Measurements from ENCODE around the gene CABP1.

Gene CABP1

DNA sequence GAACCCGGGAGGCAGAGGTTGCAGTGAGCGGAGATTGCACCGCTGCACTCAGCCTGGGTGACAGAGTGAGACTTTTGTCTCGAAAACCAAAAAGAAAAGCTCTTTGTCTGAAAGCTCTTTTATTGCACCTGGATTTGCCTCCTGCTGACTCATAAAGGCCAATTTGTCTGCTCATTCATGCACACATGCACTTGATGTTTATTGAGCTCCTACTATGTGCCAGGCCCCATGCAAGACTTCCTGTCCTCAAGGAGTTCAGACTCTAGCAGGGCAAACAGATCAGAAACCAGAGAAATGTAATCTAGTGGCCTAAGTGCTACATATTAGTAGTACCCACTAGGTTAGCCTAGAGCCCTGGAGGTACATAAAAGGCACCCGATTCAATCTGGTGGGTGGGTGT lies 30.2 kb downstream of the CABP1 start:
- no peaks in the 10 kb centered on the region for H3K36me3 ChIP-seq (ENCODE audit: control insufficient read depth in 1 of 2, insufficient read depth in 2 of 2, low read length in 2 of 2)

DNA sequence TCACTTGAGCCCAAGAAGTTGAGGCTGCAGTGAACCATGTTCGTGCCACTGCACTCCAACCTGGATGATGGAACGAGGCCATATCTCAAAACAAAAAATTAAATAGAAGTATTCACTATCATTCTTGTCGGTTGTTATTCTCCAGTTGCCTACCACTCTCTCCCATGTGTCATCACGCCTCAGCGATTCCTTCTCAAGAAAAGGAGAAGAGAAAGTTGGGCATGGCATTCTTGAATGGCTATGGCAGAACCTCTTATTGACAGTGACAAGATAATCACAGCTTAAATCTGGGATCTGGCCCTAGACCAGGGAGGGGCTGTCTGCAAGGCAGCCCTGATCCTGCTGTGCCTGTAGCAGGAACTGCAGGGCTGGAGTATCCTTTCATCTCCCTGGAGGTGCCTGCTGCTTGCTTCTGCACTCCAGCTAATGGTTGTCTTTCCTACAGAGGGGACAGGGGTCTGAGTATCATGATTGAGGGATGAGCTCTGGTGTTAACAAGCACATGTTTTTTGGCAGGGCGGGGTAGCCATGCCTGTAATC lies 33.7 kb downstream of the CABP1 start:
- Histone ChIP-seq H3K4me1 (ENCODE audit: control insufficient read depth in 1 of 2, insufficient read depth in 2 of 2, low read length in 2 of 2) (no peaks in the 10 kb centered on the region), H3K4me3 (ENCODE audit: low read depth in 1 of 2, low read length in 2 of 2) (no peak overlapping the region), H3K27ac (ENCODE audit: low read length) (no peak overlapping the region), H3K27me3 (ENCODE audit: low read depth, low read length) (no peaks in the 10 kb centered on the region), H3K9me3 (ENCODE audit: control insufficient read depth in 1 of 2, low read length in 2 of 2) (no peaks in the 10 kb centered on the region), H3K36me3 (ENCODE audit: control insufficient read depth in 1 of 2, insufficient read depth in 2 of 2, low read length in 2 of 2) (no peaks in the 10 kb centered on the region)

More for the DNA sequence above, 30.2 kb downstream of the CABP1 start:
- H3K27me3 ChIP-seq (ENCODE audit: low read depth, low read length), result no peaks in the 10 kb centered on the region
- H3K4me1 ChIP-seq (ENCODE audit: control insufficient read depth in 1 of 2, insufficient read depth in 2 of 2, low read length in 2 of 2), result no peaks in the 10 kb centered on the region
- no peak overlapping the region for H3K4me3 ChIP-seq (ENCODE audit: low read depth in 1 of 2, low read length in 2 of 2)
- no peaks in the 10 kb centered on the region for H3K9me3 ChIP-seq (ENCODE audit: control insufficient read depth in 1 of 2, low read length in 2 of 2)
- no peak overlapping the region for H3K27ac ChIP-seq (ENCODE audit: low read length)

DNA sequence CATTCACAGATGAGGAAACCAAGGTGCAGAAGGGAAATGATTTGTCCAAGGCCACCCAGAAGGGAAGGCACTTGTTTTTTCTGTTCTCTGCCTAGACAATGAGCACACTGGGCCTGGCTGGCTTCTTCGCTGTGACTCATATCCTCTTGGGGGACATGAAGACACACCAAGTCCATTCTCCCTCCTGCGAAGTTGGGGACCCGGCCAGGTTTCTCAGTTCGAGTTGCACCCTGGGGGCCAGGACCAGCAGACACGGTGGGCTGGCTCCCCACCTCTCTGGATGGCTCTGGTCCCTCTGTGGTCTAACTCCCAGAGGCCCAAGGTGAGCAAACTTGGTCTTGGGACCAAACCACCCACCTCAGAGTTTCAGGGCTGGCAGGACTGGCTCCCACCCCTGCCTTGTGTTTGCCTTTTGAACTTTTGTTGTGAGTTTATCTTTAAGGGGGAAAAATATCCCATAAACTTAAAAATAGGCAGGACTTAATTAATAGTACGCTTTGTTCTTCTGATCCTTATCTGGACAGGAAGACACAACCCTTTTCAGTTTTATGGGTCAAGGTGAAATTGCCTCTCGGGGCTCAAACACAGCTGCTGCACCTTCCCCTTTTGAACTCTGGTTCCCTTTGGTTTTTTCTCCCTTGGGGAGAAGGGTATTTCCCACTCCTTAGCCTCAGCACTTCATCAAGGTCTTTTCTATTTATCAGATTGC lies 37.5 kb downstream of the CABP1 start:
- H3K4me1 ChIP-seq (ENCODE audit: control insufficient read depth in 1 of 2, insufficient read depth in 2 of 2, low read length in 2 of 2), result no peaks in the 10 kb centered on the region
- H3K36me3 ChIP-seq (ENCODE audit: control insufficient read depth in 1 of 2, insufficient read depth in 2 of 2, low read length in 2 of 2), result no peaks in the 10 kb centered on the region
- no peak overlapping the region for H3K27ac ChIP-seq (ENCODE audit: low read length)
- no peak overlapping the region for H3K4me3 ChIP-seq (ENCODE audit: low read depth in 1 of 2, low read length in 2 of 2)
- no peaks in the 10 kb centered on the region for H3K9me3 ChIP-seq (ENCODE audit: control insufficient read depth in 1 of 2, low read length in 2 of 2)
- H3K27me3 ChIP-seq (ENCODE audit: low read depth, low read length), result no peaks in the 10 kb centered on the region

DNA sequence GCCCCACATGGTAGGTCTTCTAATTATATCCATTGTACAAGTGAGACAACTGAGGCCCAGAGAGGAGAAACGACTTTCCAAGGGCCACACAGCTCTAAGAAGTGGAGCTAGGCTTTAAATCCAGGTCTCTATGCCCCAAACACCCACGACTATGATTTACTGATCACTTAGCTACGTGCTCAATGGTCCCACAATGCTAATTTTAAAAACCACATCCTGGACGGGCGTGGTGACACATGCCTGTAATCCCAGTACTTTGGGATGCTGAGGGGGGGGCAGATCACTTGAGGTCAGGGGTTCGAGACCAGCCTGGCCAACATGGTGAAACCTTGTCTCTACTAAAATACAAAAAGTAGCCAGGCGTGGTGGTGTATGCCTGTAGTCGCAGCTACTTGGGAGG lies 38.1 kb downstream of the CABP1 start:
- Histone ChIP-seq H3K27me3 (ENCODE audit: low read depth, low read length) (no peaks in the 10 kb centered on the region), H3K4me1 (ENCODE audit: control insufficient read depth in 1 of 2, insufficient read depth in 2 of 2, low read length in 2 of 2) (no peaks in the 10 kb centered on the region), H3K9me3 (ENCODE audit: control insufficient read depth in 1 of 2, low read length in 2 of 2) (no peaks in the 10 kb centered on the region), H3K27ac (ENCODE audit: low read length) (no peak overlapping the region), H3K36me3 (ENCODE audit: control insufficient read depth in 1 of 2, insufficient read depth in 2 of 2, low read length in 2 of 2) (no peaks in the 10 kb centered on the region), H3K4me3 (ENCODE audit: low read depth in 1 of 2, low read length in 2 of 2) (no peak overlapping the region)

DNA sequence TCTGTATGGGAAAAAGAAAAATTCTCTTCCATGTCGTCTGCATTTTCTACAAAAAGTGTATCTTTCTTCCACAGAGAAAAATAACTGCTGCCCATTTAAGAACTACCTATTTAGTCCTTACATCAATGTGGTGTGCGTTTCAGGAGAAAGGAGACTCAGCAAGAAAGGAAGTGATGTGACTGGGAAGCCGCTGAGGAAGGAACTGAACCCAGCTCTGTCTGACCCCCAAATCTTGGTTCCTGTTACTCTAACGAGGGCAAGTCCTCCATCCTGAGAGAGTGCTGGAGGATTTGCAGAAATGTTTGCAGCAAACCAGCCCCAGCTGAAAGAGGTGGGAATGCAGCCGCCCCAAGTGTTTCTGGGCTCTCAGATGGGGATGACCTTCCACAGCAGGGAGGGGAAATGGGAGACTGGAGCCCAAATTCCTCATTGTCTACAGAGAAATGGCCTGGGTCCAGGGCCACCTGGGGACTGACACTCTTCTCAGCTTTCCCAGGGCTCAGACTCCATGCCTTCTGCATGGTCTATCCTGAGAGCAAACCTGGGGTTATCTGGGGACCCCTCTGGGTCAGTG lies 39.8 kb downstream of the CABP1 start:
- H3K27ac ChIP-seq (ENCODE audit: low read length), result no peak overlapping the region
- no peak overlapping the region for H3K4me3 ChIP-seq (ENCODE audit: low read depth in 1 of 2, low read length in 2 of 2)
- no peaks in the 10 kb centered on the region for H3K36me3 ChIP-seq (ENCODE audit: control insufficient read depth in 1 of 2, insufficient read depth in 2 of 2, low read length in 2 of 2)
- H3K4me1 ChIP-seq (ENCODE audit: control insufficient read depth in 1 of 2, insufficient read depth in 2 of 2, low read length in 2 of 2), result peaks cover 0 to under 1% of the 10 kb centered on the region in 2 donors
- no peaks in the 10 kb centered on the region for H3K27me3 ChIP-seq (ENCODE audit: low read depth, low read length)
- no peaks in the 10 kb centered on the region for H3K9me3 ChIP-seq (ENCODE audit: control insufficient read depth in 1 of 2, low read length in 2 of 2)

DNA sequence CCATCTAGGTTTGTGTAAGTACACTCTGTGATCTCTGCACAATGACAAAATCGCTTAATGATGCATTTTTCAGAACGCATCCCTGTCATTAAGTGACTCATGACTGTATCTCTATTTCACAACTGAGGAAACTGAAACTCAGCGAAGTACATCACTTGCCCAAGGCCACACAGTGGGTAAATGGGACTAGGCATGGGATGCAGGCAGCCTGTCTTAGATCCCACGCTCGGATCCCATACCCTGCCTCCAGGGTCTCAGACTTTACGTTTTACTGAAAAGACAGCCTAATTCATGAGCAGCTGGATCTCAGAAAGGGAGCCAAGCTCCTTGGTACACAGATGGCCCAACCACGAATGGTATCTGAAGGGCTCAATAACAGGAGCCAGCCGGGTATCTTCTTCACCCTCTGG lies 44.1 kb downstream of the CABP1 start:
- Histone ChIP-seq H3K27ac (ENCODE audit: low read length) (no peak overlapping the region), H3K4me1 (ENCODE audit: control insufficient read depth in 1 of 2, insufficient read depth in 2 of 2, low read length in 2 of 2) (peaks cover 14 to 28% of the 10 kb centered on the region in 2 donors), H3K4me3 (ENCODE audit: low read depth in 1 of 2, low read length in 2 of 2) (no peak overlapping the region), H3K27me3 (ENCODE audit: low read depth, low read length) (no peaks in the 10 kb centered on the region), H3K36me3 (ENCODE audit: control insufficient read depth in 1 of 2, insufficient read depth in 2 of 2, low read length in 2 of 2) (no peaks in the 10 kb centered on the region), H3K9me3 (ENCODE audit: control insufficient read depth in 1 of 2, low read length in 2 of 2) (no peaks in the 10 kb centered on the region)

DNA sequence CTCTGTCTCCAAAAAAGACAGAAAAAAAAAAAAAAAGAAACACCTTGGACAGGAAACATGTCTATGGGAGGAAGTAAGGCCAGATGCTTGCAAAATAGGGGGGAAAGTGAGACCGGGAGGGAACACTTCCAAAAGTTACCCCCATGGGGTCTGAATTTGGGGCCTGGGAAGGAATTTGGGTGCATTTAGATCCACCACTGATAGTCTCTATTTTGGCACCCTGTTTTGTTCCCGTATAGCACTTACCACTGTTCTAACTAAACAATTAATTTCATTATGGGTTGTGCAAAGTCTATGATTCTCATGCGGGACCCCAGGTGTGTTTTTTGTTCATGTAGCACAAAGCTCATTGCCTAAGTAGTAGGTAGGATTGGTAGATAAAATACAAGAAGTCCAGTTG lies 45.1 kb downstream of the CABP1 start:
- H3K36me3 ChIP-seq (ENCODE audit: control insufficient read depth in 1 of 2, insufficient read depth in 2 of 2, low read length in 2 of 2), result no peaks in the 10 kb centered on the region
- H3K9me3 ChIP-seq (ENCODE audit: control insufficient read depth in 1 of 2, low read length in 2 of 2), result no peaks in the 10 kb centered on the region
- no peaks in the 10 kb centered on the region for H3K27me3 ChIP-seq (ENCODE audit: low read depth, low read length)
- H3K4me1 ChIP-seq (ENCODE audit: control insufficient read depth in 1 of 2, insufficient read depth in 2 of 2, low read length in 2 of 2), result peaks cover 14 to 36% of the 10 kb centered on the region in 2 donors
- H3K27ac ChIP-seq (ENCODE audit: low read length), result peak overlapping the region; percentile 89
- peak overlapping the region in 1 of 2 donors; percentile 82 for H3K4me3 ChIP-seq (ENCODE audit: low read depth in 1 of 2, low read length in 2 of 2)

DNA sequence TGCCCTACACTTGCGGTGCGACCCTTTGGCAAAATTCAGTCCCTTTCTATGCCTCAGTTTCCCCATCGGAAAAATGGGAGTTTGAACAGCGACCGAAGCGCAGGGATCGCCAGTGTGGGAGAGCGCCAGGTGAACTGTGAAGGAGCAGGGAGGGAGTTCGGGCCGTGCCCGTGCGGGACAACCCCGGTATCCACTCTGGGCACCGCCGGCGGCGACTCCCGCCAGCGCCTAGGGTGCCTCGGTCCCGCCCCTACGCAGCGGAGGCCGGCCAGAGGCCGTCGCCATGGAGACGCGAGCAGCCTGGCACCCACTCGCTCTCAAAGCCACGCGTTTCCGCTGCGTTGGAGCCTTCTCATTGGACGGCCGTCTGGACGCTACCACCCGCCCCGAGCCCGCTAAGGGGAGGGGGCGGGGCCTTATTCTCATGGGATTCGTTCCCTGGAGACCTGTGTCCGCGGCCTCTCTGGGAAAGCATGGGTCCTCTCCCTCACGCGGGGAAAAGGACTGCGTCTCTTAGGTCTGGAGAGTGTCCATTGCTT lies 45.8 kb downstream of the CABP1 start:
- Histone ChIP-seq H3K4me1 (ENCODE audit: control insufficient read depth in 1 of 2, insufficient read depth in 2 of 2, low read length in 2 of 2) (peaks cover 14 to 38% of the 10 kb centered on the region in 2 donors), H3K27ac (ENCODE audit: low read length) (peak overlapping the region; percentile 89), H3K9me3 (ENCODE audit: control insufficient read depth in 1 of 2, low read length in 2 of 2) (no peaks in the 10 kb centered on the region), H3K27me3 (ENCODE audit: low read depth, low read length) (no peaks in the 10 kb centered on the region), H3K36me3 (ENCODE audit: control insufficient read depth in 1 of 2, insufficient read depth in 2 of 2, low read length in 2 of 2) (no peaks in the 10 kb centered on the region), H3K4me3 (ENCODE audit: low read depth in 1 of 2, low read length in 2 of 2) (peak overlapping the region; percentile 82 to 85)

DNA sequence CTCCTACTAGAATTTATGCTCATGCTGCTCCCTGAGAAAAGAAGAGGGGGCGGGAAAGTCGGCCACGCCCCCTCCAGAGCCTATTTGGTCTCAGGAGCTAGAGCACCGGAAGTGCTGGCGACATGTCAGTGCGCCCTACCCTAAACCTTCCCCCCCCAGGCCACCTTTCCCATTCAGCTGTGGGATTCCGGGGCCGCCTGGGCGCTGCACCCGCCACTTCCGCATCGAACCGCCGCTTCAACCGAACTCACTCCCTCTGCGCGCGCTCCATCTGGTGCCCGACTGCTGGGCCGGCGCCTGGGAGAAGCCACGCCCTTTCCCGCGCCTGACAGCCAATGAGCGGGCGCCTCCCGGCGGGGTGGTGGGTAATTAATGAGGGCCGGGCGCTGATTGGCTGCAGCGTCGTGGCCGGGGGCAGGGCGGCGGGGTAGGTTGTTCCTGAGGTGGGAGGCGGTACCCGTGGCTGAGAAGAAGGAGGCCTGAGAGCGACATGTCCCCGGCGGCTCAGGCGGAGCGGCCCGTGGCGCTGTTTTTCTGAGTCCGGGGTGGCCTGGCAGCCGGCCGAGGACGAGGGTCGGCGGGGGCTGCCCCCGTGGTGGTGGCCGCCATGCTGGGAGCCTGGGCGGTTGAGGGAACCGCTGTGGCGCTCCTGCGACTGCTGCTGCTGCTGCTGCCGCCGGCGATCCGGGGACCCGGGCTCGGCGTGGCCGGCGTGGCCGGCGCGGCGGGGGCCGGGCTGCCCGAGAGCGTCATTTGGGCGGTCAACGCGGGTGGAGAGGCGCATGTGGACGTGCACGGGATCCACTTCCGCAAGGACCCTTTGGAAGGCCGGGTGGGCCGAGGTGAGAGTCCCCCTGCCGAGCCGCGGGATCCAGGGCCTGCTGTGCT lies 46.5 kb downstream of the CABP1 start, which contains the start of gene MLEC:
Gene MLEC (plus strand): TSS at position 460 of the 888 bp plus-strand sequence. CDS start 148 bp downstream, at position 608.
- Histone ChIP-seq H3K4me3 (ENCODE audit: low read depth in 1 of 2, low read length in 2 of 2) (peak within 1 kb of the TSS; percentile 84 to 85), H3K27ac (ENCODE audit: low read length) (peak within 1 kb of the TSS; percentile 91), H3K27me3 (ENCODE audit: low read depth, low read length) (no peaks in the 10 kb centered on the region), H3K9me3 (ENCODE audit: control insufficient read depth in 1 of 2, low read length in 2 of 2) (no peaks in the 10 kb centered on the region), H3K4me1 (ENCODE audit: control insufficient read depth in 1 of 2, insufficient read depth in 2 of 2, low read length in 2 of 2) (peaks cover 14 to 38% of the 10 kb centered on the region in 2 donors), H3K36me3 (ENCODE audit: control insufficient read depth in 1 of 2, insufficient read depth in 2 of 2, low read length in 2 of 2) (no peaks in the 10 kb centered on the region)

DNA sequence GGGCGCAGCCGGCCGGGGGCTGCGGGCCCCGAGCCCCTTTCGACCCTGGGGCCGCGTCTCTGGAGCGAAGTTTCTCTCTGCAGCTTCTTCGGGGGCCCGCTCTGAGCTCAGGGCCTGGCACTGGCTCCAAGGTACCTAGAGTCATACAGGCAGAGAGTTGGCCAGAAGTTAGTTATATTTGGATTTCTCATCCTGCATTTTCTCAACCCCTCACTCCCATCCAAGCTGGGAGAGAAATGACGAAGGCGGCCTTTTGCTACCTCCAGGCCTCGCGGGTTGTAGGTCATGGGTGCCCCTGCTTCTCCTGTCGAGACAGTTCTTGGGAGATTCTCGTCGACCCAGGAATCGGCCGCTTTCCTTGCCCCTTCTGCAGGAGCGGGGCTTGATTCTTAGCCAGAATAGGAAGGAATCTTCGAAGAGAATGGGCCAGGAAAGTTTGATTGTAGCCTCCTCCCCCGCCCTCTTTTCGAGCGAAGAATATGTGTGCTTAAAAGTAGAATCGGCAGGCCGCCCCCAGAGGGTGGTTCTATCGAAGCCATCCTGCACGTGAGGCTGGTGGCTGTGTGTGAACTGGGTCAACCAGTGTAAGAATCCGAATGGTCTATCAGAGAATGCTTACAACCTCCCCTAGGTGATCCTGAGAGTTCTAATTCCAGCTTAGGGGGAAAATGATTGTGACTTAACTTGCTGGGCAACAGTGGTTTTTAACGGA lies 47.3 kb downstream of the CABP1 start:
- Histone ChIP-seq H3K4me3 (ENCODE audit: low read depth in 1 of 2, low read length in 2 of 2) (peak overlapping the region; percentile 84 to 85), H3K27ac (ENCODE audit: low read length) (peak overlapping the region; percentile 91), H3K27me3 (ENCODE audit: low read depth, low read length) (no peaks in the 10 kb centered on the region), H3K9me3 (ENCODE audit: control insufficient read depth in 1 of 2, low read length in 2 of 2) (no peaks in the 10 kb centered on the region), H3K36me3 (ENCODE audit: control insufficient read depth in 1 of 2, insufficient read depth in 2 of 2, low read length in 2 of 2) (no peaks in the 10 kb centered on the region), H3K4me1 (ENCODE audit: control insufficient read depth in 1 of 2, insufficient read depth in 2 of 2, low read length in 2 of 2) (peaks cover 14 to 46% of the 10 kb centered on the region in 2 donors)

All from muscle layer of duodenum (tissue), 2 donors.